ENCODE results near the gene ZNF423.
"Not testable (repeated sequence)": the region's sequence is repeated elsewhere in the genome, so short reads cannot be mapped to it uniquely, and the experiment has no call there.

Gene ZNF423

DNA sequence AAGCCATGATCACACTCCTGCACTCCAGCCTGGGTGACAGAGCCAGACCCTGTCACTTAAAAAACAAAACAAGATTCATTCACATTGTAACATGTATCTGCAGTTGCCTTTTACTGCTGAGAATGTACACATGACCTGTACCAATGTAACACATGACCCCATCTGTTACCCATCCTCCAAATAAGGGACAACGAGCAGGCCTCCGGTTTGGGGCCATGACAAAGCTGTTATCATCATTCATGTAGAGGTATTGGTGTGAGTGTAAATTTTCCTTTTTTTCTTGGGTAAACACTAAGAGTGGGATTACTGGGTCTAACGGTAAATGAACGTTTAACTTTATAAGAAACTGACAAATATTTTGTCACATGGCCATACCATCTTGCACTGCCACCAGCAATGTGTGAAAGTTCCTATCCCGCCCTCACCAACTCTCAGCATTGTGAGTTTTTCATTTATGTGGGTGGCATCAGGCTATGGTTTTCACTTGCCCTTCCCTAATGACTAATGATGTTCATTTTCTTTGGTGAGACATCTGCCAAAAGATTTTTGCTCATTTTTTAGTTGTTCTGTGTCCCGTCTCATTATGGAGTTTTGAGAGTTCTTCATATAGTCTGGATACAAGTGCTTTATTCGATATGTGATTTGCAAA, 336.8 kb downstream of the ZNF423 start:
- Histone ChIP-seq H3K27me3 (no peaks in the 10 kb centered on the region), H3K4me3 (no peak overlapping the region), H3K4me2 (no peak overlapping the region), H3K36me3 (peaks cover 54% of the 10 kb centered on the region), H3K9me3 (no peaks in the 10 kb centered on the region), H3K27ac (no peak overlapping the region), H3K9ac (no peak overlapping the region), H4K20me1 (no peaks in the 10 kb centered on the region; the same call in 1 of the 2 replicates), H3K4me1 (peaks cover 39% of the 10 kb centered on the region)
- TF ChIP-seq Cebpa-rat (IDR thresholded peaks at IDR 0.05): no peak

- H3K9me3 ChIP-seq: no peaks in the 10 kb centered on the region
- no peak overlapping the region for H3K9ac ChIP-seq
- no peaks in the 10 kb centered on the region for H3K27me3 ChIP-seq
- no peak overlapping the region for H3K27ac ChIP-seq
- H3K4me1 ChIP-seq: peaks cover 42% of the 10 kb centered on the region
- peaks cover 32% of the 10 kb centered on the region for H3K36me3 ChIP-seq
- no peak overlapping the region for H3K4me2 ChIP-seq
- H4K20me1 ChIP-seq: no peaks in the 10 kb centered on the region; the same call in 1 of the 2 replicates
- TF ChIP-seq Cebpa-rat (IDR thresholded peaks at IDR 0.05): no peak
- H3K4me3 ChIP-seq: no peak overlapping the region
Observed at GRCh38 chr16:49516382-49517036, 339.4 kb downstream of the ZNF423 start.

GRCh38 chr16:49515861-49516260, 340.1 kb downstream of the ZNF423 start:
- Histone ChIP-seq H3K4me1 (peaks cover 40% of the 10 kb centered on the region), H3K36me3 (peaks cover 30% of the 10 kb centered on the region), H3K4me3 (no peak overlapping the region), H3K27me3 (no peaks in the 10 kb centered on the region), H3K4me2 (no peak overlapping the region), H3K9me3 (no peaks in the 10 kb centered on the region), H3K27ac (no peak overlapping the region), H4K20me1 (no peaks in the 10 kb centered on the region; the same call in 1 of the 2 replicates), H3K9ac (no peak overlapping the region)
- no peak for TF ChIP-seq Cebpa-rat (IDR thresholded peaks at IDR 0.05)

GRCh38 chr16:49515016-49515565, 340.8 kb downstream of the ZNF423 start:
- Histone ChIP-seq H3K36me3 (peaks cover 30% of the 10 kb centered on the region), H3K4me3 (no peak overlapping the region), H3K9me3 (no peaks in the 10 kb centered on the region), H3K27ac (no peak overlapping the region), H3K27me3 (no peaks in the 10 kb centered on the region), H3K4me2 (peak overlapping the region; percentile 7; the same call in 1 of the 2 replicates), H3K4me1 (peaks cover 42% of the 10 kb centered on the region), H3K9ac (no peak overlapping the region), H4K20me1 (no peaks in the 10 kb centered on the region; the same call in 1 of the 2 replicates)
- TF ChIP-seq Cebpa-rat (IDR thresholded peaks at IDR 0.05): no peak

- no peak for TF ChIP-seq Cebpa-rat (IDR thresholded peaks at IDR 0.05)
- Histone ChIP-seq H3K4me1 (peaks cover 50% of the 10 kb centered on the region), H3K27me3 (no peaks in the 10 kb centered on the region), H3K36me3 (peaks cover 28% of the 10 kb centered on the region; the same call in 1 of the 2 replicates), H3K4me3 (no peak overlapping the region), H3K27ac (no peak overlapping the region), H4K20me1 (no peaks in the 10 kb centered on the region; the same call in 1 of the 2 replicates), H3K4me2 (peak overlapping the region; percentile 11), H3K9ac (no peak overlapping the region), H3K9me3 (no peaks in the 10 kb centered on the region)
Observed at GRCh38 chr16:49514073-49514980, 341.6 kb downstream of the ZNF423 start.

DNA sequence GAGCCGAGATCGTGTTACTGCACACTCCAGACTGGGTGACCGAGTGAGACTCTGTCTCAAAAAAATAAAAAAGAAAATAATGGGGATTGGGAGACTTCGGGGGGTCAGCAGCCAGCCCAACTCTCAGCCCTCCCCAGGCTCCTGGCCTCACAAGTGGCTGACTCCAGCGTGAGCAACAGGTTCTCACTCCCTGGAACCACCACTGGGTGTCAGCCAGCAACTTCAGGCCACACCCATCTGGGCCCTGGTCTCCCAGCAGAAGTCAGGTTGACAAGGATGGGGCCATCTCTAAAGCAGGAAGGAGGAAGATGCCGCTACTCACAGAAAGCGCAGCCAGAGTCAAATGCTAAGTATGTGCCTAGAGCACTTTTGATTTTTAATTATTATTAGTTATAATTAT, 342.9 kb downstream of the ZNF423 start:
- Histone ChIP-seq H3K27me3 (no peaks in the 10 kb centered on the region), H4K20me1 (no peaks in the 10 kb centered on the region; the same call in 1 of the 2 replicates), H3K27ac (no peak overlapping the region), H3K9me3 (no peaks in the 10 kb centered on the region), H3K4me2 (peak overlapping the region; percentile 11; the same call in 1 of the 2 replicates), H3K36me3 (peaks cover 21% of the 10 kb centered on the region; the same call in 1 of the 2 replicates), H3K4me3 (no peak overlapping the region), H3K4me1 (peaks cover 56% of the 10 kb centered on the region), H3K9ac (no peak overlapping the region)
- TF ChIP-seq Cebpa-rat (IDR thresholded peaks at IDR 0.05): no peak

DNA sequence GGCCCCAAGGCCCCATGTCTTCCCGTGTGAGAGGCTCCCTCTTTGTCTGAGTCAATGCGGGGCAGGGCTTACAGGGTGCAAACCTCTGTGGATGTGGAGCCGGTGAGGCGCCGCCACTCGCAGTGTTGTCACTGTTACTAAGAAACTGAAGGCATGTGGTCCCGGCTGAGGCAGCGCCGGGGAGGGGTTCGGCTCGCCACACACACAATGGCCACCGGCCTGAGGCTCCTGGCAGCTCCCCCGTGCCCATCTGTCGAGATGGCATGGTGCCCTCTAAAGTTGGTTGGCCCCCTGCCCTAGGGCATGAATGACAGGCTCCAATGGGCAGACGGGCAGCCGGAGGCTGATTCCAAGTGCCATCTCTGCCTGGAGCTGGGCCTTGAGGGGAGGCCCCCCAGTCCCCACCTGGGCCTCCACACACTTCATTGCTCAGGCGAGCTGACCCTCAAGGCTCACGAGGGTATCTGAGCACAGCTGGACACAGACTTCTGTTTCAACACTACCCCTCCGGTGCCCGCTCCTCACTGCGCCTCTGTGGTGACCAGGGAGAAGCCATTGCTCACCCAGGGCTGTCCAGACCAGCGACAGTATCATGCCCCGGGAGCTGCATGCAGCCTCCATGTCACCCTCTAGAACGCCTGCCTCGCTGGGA, 345.1 kb downstream of the ZNF423 start:
- Histone ChIP-seq H3K9me3 (no peaks in the 10 kb centered on the region), H3K36me3 (peaks cover 21% of the 10 kb centered on the region; the same call in 1 of the 2 replicates), H3K27me3 (no peaks in the 10 kb centered on the region), H3K4me2 (no peak overlapping the region), H4K20me1 (peaks cover 1% of the 10 kb centered on the region), H3K4me1 (peaks cover 55% of the 10 kb centered on the region), H3K27ac (peak overlapping the region; percentile 13; the same call in 1 of the 2 replicates), H3K9ac (no peak overlapping the region), H3K4me3 (no peak overlapping the region)
- no peak for TF ChIP-seq Cebpa-rat (IDR thresholded peaks at IDR 0.05)

- no peaks in the 10 kb centered on the region for H3K9me3 ChIP-seq
- no peak overlapping the region for H3K4me2 ChIP-seq
- no peaks in the 10 kb centered on the region for H3K27me3 ChIP-seq
- no peak overlapping the region for H3K9ac ChIP-seq
- peaks cover 21% of the 10 kb centered on the region; the same call in 1 of the 2 replicates for H3K36me3 ChIP-seq
- no peak overlapping the region for H3K4me3 ChIP-seq
- no peak overlapping the region for H3K27ac ChIP-seq
- H4K20me1 ChIP-seq: peaks cover 8% of the 10 kb centered on the region
- H3K4me1 ChIP-seq: peaks cover 55% of the 10 kb centered on the region
- no peak for TF ChIP-seq Cebpa-rat (IDR thresholded peaks at IDR 0.05)
Observed at GRCh38 chr16:49510141-49510540, 345.8 kb downstream of the ZNF423 start.

GRCh38 chr16:49506058-49507013, 349.6 kb downstream of the ZNF423 start:
- H3K36me3 ChIP-seq: peaks cover 17% of the 10 kb centered on the region; the same call in 1 of the 2 replicates
- peaks cover 39% of the 10 kb centered on the region for H4K20me1 ChIP-seq
- not testable (repeated sequence) for H3K27me3 ChIP-seq, H3K27ac ChIP-seq, H3K9me3 ChIP-seq, H3K9ac ChIP-seq, H3K4me3 ChIP-seq
- H3K4me2 ChIP-seq: peak overlapping the region; percentile 91; the same call in 1 of the 2 replicates
- peaks cover 61% of the 10 kb centered on the region for H3K4me1 ChIP-seq

All from BLaER1 (cell line).